GM21528 (cell line): ENCODE results near the gene ATP8A1.
"Not testable (repeated sequence)": the region's sequence is repeated elsewhere in the genome, so short reads cannot be mapped to it uniquely, and the experiment has no call there.

ENCODE experiments used
- ATAC-seq: cut with Tn5 transposase; IDR thresholded peaks from one replicate; pipeline ENCODE4 v1.9.1; 2021; ENCODE audit warnings: mild to moderate bottlenecking, moderate library complexity; ENCODE audit not compliant: unreplicated experiment, low FRiP score

The ATP8A1 gene

DNA sequence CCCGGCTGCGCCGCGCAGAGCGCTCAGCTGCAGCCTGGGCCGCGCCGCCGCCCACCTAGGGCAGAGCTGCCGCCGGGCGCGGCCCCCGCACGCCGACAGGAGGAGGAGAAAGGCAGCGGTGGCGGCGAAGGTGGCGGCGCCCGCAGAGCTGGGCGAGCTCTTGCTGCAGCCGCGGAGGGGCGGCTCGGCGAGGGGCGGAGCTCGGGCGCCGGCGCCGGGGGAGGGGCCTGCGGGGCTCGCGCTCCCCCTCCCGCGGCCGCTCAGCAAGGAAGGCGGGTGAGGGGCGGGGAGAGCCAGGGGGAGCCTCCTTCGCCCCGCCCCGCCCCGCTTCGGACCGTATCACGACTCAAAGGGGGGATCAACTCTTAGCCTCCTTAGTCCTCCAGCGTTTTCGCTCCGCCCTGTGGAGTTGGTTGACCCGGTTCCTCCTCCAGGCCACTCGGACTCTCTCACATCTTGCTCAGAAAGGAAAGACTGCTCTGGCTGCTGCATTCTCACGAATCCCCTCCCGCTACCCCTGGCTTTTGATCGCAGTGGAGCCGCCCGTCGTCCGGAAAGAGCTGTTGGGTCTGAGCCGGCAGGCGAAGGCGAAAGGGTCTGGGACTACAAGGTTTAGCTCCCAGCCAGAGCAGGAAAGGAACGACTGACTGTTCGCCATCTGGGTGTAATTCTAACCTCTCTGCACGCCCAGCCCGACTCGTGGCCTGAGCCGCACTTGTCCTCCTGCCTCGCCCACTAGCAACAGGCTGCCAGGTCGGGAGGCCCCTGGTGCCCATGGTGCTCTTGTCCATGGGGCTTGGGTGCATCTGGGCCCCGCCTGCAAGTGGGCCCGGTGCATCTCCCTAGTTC lies at the start of gene ATP8A1:
Gene ATP8A1 (minus strand): TSS at position 162 of the 849 bp plus-strand sequence. CDS start 232 bp downstream, outside the sequence.
- ATAC-seq = peak; percentile 76

DNA sequence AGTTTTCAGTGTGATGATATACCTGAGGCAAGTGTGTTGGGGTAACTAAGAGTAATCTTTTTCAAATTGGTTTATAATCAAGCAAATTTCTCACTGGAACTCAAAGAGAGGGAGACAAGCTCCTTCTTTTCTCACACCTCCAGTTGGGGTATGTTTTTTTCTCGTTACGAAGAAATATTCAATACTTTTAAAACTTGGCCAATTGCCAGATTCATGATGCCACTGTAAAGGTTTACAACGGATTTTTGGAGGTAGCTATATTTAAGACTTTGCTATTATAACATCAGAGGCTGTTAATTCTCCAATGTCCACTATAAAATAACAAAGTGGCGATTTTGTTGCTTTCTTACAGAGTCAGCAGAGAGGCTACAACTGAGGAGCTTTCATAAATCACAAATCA lies 49.2 kb upstream of the ATP8A1 start:
- ATAC-seq = no peak

DNA sequence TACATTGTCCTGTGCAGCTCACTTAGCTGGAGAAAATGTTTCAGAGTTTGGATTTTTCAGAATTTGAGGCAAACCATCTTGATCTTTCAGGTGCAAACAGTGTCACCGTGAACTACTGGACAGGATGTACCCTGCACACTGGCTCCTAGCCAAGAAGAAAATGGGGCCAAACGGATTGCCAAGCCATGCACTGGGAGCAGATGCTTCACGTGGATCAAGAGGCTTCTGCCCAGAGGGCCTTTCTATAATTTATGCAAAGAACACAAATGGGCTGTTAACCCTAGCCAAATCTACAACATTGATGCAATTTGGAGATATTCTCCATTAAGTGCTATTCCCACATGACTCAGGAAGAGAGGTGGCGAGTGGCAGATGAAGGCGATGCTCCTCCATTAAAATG lies 46.9 kb upstream of the ATP8A1 start:
- ATAC-seq = no peak

DNA sequence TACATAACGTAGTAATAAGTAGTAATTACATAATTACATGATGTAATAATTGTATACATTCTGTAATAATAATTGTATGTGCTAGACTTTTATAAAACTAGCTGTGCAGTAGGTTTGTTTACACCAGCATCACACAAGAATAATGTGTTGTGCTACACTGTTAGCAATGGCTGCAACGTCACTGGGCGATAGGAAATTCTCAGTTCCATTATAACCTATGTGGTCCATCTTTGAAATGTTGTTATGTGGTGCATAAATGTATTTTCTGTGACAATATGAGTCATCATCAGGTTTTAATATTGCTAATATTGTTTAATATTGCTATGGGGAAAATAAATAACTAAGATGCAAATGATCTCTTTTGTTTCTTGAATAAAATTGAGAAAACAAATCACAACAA lies 46.0 kb upstream of the ATP8A1 start:
- ATAC-seq = no peak

DNA sequence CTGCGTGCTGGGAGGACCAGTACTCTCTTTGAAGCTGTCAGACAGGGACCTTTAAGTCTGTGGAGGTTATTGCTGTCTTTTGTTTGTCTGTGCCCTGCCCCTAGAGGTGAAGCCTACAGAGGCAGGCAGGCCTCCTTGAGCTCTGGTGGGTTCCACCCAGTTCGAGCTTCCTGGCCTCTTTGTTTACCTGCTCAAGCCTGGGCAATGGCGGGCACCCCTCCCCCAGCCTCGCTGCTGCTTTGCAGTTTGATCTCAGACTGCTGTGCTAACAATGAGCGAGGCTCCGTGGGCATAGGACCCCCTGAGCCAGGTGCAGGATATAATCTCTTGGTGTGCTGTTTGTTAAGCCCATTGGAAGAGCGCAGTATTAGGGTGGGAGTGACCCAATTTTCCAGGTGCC lies 44.9 kb upstream of the ATP8A1 start:
- not testable (repeated sequence) for ATAC-seq

DNA sequence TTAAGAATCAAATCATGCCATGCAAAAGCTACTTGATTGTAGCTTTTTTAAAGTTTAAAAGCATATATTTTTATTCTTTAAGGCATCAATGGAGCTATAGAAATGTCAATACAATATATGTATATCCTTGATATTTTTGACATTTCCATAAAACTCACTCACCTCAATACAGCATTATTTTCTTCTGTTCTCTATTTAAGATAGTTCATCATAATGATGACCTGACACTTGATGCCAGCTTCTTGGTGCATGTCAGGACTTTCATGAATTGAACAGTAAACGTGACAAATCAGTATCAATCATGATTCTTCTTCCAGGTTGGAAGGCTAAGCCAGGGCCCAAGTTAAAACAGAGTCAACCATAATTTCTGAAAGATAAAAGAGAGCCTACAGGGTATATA lies 33.6 kb upstream of the ATP8A1 start:
- ATAC-seq = no peak

DNA sequence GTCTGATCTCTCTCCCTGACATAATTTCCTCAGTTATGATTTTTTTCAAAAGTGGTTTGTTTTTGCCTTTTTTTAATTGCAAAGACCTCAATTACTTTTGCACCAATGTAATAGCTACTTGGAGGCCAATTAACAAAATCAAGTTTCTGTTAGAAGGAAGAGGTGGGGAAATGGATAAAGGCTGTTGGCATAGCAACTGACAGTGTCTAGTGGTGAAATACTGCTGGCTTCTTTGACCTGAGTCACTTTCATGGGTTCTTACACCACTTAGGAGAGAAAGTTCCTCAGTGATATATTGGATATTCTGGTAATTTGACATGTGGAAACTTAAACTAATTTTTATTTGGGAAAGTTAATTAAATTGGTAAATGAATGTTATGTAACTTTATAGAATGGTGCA lies 26.5 kb upstream of the ATP8A1 start:
- no peak for ATAC-seq

DNA sequence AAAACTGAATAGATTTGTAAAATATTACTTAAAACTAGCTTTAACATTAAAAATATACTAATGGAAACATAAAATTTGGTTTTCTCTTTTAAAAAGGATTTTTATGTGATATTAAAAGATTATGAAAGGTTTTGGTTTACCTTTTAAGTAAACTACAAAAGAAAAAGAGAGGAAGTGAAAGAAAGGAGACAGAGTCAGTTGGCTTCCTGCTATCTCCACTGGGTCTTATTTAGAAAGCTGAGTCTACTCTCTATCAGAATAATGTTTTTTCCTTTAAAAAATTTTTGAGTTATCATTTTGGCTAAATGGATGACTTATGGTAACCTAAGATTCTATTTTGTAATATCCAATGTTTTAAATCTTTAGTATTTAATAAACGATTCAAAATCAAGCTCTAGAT lies 21.6 kb upstream of the ATP8A1 start:
- ATAC-seq = no peak

DNA sequence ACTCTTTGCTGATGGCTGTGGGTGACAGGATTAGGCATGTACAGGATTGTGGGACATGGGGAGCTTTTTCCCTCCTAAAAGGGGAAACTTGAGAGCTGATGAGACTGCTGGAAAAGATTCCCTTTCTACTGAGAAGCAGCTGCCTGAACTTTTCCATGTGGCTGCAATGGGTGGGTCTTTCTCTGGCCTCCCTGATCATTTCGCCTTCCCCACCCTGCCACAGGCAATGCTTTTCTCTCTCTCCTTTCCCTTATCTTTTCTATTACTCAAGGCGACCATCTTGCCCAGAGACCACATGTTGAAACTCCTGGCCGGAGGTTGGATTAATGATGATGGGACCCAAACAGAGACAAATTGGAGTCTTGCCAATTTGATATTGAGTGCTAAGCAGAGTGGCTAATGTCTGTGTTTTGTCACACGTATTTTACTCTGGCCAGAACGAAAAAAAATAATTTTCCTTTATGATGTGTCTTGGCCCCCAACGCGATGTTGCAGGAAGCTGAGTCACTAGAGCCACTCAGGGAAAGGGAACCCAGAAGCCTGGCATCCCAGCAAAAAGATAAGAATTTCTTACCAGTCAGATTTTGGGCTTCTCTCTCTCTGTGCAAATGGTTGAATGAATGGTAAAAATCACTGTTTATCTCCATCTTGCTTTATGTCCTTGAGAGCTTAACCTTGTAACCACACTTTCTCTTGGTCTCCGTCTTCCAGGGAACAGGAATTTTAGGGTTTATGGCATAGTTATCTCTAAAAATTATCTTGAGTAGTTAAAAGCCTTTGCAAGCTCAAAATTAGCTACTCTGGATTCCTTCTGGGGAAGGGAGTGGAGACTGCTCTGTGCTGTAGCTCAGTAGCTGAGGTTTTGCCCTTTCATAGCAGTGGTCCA lies 19.4 kb upstream of the ATP8A1 start:
- no peak for ATAC-seq

DNA sequence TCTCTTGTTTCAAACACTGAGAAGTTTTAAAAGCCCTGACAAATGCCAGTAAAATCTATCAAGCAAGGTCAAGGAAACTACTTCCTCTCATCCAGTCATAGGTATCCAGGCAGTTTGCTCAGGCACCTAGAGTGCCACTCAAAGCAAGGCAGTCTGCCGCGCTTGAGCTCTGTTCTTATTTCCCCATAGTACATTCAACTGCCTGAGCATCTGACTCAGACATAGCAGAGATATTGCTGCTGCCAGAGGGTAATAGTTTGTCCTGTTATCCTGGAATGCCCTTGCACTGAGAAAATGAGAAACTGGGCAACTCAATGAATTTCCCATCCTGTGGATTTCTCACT lies 16.1 kb upstream of the ATP8A1 start:
- ATAC-seq = no peak

DNA sequence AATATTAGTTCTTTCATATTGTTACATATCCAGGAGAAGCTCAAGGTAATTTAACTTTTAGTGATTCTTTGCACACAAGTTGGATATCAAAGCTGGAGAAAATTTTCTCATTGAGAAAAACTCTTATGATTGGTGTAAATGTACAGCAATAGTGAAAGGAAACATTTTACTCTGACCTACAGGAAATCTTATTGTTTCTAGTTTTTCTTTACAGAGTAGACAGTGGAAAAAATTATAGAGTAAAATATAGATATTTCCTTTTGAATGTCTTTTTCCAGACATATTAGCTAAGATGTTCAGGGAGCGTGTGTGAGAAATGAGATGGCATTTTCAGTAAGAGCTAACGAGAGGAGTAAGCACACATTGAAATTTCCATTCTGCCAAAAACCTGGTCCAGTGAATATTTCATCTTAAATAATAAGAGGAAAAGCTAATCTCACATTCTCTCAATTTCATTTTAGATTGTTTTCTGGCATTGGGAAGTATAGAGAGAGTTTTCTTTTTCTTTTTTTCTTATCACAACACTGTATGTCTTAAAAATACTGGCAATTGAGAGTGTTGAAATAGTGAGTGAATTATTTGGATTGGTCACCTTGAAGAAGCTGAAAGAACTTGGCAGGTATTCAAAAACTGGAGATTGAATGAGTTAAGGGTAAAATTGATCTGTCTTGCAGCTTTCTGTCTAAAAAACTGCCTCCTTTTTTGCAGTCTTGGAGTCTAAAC lies 15.6 kb upstream of the ATP8A1 start:
- ATAC-seq = no peak

DNA sequence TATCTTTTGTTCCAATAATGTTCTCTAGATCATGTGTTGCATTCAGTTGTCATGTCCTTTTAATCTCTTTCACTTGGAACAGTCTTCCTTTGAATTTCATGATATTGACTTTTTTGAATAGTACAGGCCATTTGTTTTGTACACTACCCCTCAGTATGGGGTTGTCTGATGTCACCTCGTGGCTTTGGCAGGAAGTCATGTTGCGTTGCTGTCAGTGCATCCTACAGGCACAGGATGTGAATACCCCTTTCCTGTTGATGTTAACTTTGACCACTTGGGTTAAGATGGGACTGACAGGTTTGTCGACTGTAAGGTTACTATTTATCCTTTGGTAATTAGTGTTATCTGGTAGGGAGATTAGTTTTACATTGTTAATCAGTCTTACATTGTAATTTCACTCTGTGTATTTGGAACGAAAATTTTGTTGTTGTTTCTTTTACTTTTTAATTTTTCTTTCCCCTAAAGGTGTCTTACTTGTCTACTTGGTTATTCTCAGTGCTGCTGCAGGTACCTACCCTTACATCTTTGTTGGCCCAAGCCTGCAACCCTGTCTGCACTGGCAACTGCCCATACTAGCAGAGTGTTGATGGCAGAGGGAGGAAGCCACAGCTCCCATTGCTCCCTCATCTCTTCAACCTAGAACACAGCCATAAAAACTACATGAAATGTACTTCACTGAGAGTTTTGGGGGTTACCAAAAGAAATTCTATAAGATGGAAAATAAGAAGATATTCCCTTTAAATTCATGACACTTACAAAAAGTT lies 14.7 kb upstream of the ATP8A1 start:
- ATAC-seq = peak; percentile 78

DNA sequence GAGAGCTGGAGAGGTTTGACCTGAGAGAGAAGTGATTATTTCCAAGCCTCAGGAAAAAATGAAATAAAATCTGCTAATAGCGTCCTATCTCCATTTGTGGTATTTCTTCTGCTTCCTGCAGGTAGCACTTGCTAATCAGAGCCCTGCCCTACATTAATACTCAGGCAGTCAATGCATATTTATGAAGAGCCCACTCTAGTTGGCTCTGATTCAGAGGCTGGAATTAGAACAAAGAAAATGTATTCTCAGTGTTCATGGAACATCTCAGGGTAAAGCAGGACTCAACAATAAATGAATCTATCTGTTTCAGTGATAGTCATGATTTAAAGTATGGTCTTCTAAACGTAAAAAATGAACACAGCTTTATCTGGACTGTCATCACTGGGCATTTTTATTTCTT lies 1.4 kb upstream of the ATP8A1 start:
- ATAC-seq = no peak

DNA sequence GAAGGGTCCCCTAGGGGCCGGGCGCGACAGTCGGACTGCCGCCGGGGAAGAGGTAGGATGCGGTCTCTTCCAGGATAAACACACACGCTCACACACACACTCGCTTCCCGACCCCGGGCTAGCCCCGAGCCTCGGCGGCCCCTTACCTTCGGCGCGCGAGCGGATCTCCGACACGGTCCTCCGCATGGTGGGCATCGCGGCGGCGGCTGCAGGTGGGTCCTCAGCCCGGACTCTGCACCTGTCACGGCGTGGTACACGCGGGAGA lies 294 bp downstream of the ATP8A1 start:
- ATAC-seq = no peak

DNA sequence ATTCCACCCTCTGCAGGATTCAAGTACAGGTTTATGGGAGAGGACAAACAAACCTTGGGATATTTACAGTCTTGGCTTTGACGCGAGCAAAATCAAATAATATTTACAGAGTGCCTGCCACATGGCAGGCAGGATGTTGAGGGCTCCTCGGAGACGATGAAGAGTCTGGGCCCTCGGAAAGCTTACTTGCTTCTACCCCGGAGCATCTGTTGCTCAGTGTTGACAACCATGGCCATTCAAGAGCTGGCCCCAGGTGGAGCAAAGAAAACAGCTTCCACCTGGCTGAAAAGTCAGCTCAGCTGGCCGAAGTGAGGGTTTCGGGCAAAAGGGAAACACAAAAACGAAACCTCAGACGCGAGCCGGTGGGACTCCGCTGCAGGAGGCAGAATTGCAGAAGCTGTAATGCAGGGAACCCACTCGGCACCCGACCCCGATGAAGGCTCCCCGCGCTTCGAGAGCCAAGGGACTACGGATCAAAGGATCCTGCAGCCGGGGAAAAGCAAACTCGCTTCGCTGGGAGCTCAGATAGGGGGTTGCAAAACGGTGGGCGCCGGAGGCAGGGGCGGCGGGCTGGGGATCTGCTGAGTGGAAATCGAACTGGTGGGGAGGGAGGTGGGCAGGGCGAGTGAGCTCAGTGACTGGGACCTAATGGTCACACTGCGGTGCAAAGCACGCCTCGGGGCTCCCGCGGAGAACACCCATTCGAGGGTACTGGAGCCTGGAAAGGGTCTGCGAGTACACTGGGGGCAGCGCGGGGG lies 805 bp downstream of the ATP8A1 start:
- ATAC-seq = peak; percentile 26

DNA sequence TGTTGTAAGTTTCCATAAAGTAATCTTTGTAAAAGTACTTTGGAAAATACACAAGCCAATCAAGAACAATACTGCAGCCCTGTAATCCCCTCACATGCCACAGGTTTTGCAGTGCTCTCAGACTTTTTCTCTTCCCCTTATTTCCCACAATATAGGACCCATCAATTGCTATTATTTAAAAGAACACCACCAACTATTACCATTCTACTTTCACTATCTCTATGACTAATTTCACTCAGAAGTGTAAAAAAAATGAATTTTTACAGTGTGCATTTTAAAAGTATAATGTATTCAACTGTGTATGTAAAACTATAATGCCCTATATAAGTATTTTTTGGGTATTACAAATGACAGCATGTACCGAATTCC lies 1.7 kb downstream of the ATP8A1 start:
- ATAC-seq = no peak

DNA sequence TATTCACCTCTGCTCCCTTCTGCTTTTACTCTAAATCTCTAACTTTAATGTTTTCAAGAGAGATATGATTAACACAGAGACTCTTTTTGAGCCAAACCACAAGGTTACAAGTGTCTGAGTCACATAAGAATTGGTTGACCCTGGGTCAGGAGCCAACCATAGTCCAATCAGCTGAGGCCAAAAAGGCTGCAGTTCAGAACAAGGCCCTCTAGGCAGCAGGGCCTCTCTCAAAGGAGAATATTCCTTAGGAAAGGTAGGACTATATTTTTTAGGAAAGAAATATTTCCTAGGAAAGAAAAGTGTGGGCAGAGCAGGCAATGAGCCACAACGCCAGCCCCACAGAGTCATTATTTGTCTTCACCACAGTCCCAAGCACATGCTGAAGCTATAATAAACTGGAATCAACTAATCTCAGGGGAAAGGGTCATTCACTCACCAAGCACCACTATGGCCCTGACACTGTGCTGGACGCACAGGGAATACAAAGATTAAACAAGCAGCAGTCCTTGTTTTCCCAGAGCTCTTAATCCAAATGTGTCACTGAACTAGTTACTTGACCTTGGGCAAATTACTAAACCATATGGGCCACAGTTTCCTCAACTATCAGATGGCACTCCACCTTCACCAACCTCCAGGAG lies 2.2 kb downstream of the ATP8A1 start:
- peak; percentile 19 for ATAC-seq

DNA sequence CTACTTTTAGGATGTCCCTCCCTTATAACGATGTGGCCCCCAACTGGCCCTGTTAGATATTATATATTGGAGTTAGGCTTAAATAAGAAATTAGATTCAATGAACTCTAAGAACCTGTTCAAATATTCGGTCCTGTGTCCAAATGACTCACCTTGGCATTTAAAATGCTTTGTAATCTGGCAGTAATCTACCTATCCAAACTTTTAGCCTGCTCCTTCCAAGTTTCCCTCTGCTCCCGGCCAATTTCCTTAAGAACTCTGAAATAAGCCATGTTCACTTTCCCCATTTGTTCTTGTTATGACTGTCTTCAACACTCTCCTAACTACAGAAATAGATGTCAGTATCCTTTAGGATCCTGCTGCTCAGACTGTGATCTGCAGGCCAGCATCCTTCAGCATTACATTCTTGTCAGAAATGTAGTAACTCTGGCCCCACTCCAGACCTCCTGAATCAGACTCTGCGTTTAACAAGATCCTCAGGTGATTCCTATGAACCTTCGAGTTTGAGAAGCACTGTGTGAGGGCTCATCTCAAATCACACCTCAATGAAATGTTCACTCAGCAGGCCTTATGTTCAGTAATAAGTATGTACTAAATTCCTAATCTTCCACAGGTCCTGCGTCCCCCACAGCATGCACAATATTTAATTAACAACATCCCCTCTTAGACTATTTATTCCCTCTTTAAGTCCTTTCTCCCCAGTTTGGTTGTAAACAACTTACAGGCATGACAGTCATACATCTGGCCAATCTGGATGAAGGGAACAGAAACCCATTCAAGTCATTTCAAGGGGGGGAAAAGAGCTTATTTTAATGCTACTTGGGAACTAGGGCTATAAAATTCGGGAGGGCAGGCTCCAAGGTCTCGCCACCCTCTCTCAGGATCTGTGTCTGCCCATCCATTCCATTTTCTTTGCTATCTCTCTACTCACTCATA lies 3.0 kb downstream of the ATP8A1 start:
- ATAC-seq = no peak
